ENCODE results near the gene PPP2R2D.

The PPP2R2D gene

DNA sequence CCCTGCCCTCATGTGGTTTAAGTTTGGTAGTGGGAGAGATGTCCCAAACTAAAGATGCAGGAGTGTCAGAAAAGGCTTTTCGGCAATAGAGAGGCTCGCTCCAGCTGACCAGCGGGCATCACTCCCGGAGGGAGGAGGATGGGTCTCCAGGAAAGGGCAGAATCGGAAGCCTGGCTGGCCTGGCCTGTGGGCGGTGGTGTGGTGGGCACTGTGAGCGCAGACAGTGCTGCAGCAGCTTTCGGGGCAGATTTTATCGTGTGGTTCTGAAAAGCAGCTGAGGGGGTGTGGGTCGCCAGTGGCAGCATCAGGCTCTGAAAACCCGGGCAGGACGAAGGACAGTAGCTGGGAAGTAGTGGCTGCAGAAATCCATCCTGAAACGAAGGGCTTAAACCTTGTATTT lies 68.1 kb downstream of the PPP2R2D start:
- H4K20me1 ChIP-seq (ENCODE audit: insufficient read depth): no peaks in the 10 kb centered on the region
- H3K9ac ChIP-seq: no peak overlapping the region
- no peaks in the 10 kb centered on the region for H3K36me3 ChIP-seq (ENCODE audit: insufficient read depth)
- no peaks in the 10 kb centered on the region for H3K27me3 ChIP-seq (ENCODE audit: insufficient read depth, low read depth)
- H2AFZ ChIP-seq (ENCODE audit: low read depth): no peak overlapping the region
- H3K27ac ChIP-seq: no peak overlapping the region
- no peaks in the 10 kb centered on the region for H3K4me1 ChIP-seq (ENCODE audit: low read depth, poor library complexity, severe bottlenecking)
- no peak overlapping the region for H3K4me3 ChIP-seq (IDR thresholded peaks at IDR 0.05; ENCODE audit: insufficient read depth, low read depth, low read length)
- TF ChIP-seq, protein P1, sequence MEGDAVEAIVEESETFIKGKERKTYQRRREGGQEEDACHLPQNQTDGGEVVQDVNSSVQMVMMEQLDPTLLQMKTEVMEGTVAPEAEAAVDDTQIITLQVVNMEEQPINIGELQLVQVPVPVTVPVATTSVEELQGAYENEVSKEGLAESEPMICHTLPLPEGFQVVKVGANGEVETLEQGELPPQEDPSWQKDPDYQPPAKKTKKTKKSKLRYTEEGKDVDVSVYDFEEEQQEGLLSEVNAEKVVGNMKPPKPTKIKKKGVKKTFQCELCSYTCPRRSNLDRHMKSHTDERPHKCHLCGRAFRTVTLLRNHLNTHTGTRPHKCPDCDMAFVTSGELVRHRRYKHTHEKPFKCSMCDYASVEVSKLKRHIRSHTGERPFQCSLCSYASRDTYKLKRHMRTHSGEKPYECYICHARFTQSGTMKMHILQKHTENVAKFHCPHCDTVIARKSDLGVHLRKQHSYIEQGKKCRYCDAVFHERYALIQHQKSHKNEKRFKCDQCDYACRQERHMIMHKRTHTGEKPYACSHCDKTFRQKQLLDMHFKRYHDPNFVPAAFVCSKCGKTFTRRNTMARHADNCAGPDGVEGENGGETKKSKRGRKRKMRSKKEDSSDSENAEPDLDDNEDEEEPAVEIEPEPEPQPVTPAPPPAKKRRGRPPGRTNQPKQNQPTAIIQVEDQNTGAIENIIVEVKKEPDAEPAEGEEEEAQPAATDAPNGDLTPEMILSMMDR (conservative IDR thresholded peaks at IDR 0.05; ENCODE audit: low read depth, low read length): no peak
- H3K4me2 ChIP-seq: no peak overlapping the region
- H3K79me2 ChIP-seq (ENCODE audit: insufficient read depth, low read depth): no peaks in the 10 kb centered on the region

DNA sequence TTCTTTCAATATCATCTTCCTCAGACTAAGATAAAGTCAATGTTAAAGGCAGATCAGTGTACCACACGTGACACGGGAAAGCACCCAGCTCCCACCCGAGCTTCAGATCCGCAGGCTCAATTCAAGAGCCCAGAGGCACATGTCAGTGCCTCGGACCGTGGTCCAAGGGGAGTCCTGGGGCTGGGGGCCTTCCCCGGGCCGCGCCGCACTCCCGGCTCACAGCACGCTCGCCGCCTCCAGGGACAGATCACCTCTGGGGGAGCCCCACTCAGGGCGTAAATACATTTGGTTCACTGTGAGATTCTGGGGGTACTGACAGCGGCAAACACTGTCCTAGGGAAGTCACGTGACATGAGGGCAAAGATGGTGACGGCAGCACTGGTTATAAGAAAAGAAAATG lies 70.1 kb downstream of the PPP2R2D start:
- no peaks in the 10 kb centered on the region for H3K79me2 ChIP-seq (ENCODE audit: insufficient read depth, low read depth)
- H3K4me3 ChIP-seq (IDR thresholded peaks at IDR 0.05; ENCODE audit: insufficient read depth, low read depth, low read length): no peak overlapping the region
- TF ChIP-seq, protein P1 (conservative IDR thresholded peaks at IDR 0.05; ENCODE audit: low read depth, low read length): no peak
- H2AFZ ChIP-seq (ENCODE audit: low read depth): no peak overlapping the region
- H3K27me3 ChIP-seq (ENCODE audit: insufficient read depth, low read depth): no peaks in the 10 kb centered on the region
- no peak overlapping the region for H3K27ac ChIP-seq
- H4K20me1 ChIP-seq (ENCODE audit: insufficient read depth): no peaks in the 10 kb centered on the region
- H3K9ac ChIP-seq: no peak overlapping the region
- H3K36me3 ChIP-seq (ENCODE audit: insufficient read depth): no peaks in the 10 kb centered on the region
- no peaks in the 10 kb centered on the region for H3K4me1 ChIP-seq (ENCODE audit: low read depth, poor library complexity, severe bottlenecking)
- no peak overlapping the region for H3K4me2 ChIP-seq

DNA sequence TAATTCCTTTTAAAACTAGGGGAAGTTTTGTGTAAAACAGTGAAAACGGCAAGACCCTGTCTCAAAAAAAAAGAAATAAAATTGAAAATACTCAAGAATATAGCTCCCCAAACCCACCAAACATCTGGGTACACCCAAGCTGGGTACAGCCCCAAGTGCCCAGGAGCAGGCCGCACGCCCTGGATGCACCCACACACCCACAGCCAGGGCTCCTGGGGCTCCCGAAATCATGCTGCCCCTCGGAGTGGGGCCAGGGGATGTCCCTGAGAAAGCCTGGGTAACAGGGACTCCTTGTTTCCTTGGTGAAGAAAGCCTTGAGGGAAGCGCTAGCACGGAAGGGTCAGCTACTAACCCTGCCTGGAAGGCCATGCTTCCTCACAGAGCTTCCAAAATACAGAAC lies 70.8 kb downstream of the PPP2R2D start:
- H3K9ac ChIP-seq: no peak overlapping the region
- H3K27ac ChIP-seq: no peak overlapping the region
- H3K4me2 ChIP-seq: no peak overlapping the region
- no peaks in the 10 kb centered on the region for H3K79me2 ChIP-seq (ENCODE audit: insufficient read depth, low read depth)
- no peak overlapping the region for H3K4me3 ChIP-seq (IDR thresholded peaks at IDR 0.05; ENCODE audit: insufficient read depth, low read depth, low read length)
- TF ChIP-seq, protein P1 (conservative IDR thresholded peaks at IDR 0.05; ENCODE audit: low read depth, low read length): no peak
- no peak overlapping the region for H2AFZ ChIP-seq (ENCODE audit: low read depth)
- H3K27me3 ChIP-seq (ENCODE audit: insufficient read depth, low read depth): no peaks in the 10 kb centered on the region
- H4K20me1 ChIP-seq (ENCODE audit: insufficient read depth): no peaks in the 10 kb centered on the region
- no peaks in the 10 kb centered on the region for H3K36me3 ChIP-seq (ENCODE audit: insufficient read depth)
- H3K4me1 ChIP-seq (ENCODE audit: low read depth, poor library complexity, severe bottlenecking): no peaks in the 10 kb centered on the region

DNA sequence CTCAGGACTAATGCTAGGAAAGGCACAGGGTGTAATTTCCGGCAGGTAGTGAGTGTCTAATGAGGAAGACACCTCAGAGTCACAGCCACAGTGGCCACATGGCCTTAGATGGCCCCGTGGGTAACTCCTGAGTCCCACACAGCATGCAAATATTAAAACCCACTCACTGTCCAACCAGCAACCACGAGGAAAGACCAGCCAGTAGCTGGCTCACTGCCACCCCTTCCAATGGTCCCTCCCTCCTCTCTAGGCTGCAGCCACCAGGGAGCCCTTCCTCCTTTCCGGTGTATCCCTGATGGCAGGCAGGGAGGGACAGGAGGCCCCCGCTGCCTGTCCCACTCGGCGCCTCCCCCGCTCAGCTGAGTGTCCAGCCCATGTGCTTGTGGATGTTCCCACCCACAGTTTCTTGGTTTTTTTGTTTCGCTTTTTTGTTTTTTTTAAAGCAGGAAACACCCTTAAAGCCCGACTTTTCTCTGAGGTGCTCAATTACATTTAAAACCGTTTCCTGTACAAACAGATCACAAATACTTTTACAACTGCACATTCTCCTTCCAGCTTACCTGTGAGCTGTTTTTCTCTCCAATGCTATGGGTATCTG lies 71.8 kb downstream of the PPP2R2D start:
- Histone ChIP-seq H3K36me3 (ENCODE audit: insufficient read depth) (no peaks in the 10 kb centered on the region), H3K79me2 (ENCODE audit: insufficient read depth, low read depth) (no peaks in the 10 kb centered on the region), H3K4me1 (ENCODE audit: low read depth, poor library complexity, severe bottlenecking) (no peaks in the 10 kb centered on the region), H3K4me2 (no peak overlapping the region), H3K9ac (no peak overlapping the region), H4K20me1 (ENCODE audit: insufficient read depth) (no peaks in the 10 kb centered on the region), H2AFZ (ENCODE audit: low read depth) (no peak overlapping the region), H3K27ac (no peak overlapping the region), H3K4me3 (IDR thresholded peaks at IDR 0.05; ENCODE audit: insufficient read depth, low read depth, low read length) (no peak overlapping the region), H3K27me3 (ENCODE audit: insufficient read depth, low read depth) (no peaks in the 10 kb centered on the region)
- TF ChIP-seq, protein P1 (conservative IDR thresholded peaks at IDR 0.05; ENCODE audit: low read depth, low read length): no peak
